ENCODE results near the gene TMEM176A. TPM values are rescaled to one million over a fixed set of nuclear protein-coding genes. Genes with fewer than 3 reads are reported as not detected.

Gene TMEM176A
- total RNA-seq, 6 experiments from 2014 or later = not detected

DNA sequence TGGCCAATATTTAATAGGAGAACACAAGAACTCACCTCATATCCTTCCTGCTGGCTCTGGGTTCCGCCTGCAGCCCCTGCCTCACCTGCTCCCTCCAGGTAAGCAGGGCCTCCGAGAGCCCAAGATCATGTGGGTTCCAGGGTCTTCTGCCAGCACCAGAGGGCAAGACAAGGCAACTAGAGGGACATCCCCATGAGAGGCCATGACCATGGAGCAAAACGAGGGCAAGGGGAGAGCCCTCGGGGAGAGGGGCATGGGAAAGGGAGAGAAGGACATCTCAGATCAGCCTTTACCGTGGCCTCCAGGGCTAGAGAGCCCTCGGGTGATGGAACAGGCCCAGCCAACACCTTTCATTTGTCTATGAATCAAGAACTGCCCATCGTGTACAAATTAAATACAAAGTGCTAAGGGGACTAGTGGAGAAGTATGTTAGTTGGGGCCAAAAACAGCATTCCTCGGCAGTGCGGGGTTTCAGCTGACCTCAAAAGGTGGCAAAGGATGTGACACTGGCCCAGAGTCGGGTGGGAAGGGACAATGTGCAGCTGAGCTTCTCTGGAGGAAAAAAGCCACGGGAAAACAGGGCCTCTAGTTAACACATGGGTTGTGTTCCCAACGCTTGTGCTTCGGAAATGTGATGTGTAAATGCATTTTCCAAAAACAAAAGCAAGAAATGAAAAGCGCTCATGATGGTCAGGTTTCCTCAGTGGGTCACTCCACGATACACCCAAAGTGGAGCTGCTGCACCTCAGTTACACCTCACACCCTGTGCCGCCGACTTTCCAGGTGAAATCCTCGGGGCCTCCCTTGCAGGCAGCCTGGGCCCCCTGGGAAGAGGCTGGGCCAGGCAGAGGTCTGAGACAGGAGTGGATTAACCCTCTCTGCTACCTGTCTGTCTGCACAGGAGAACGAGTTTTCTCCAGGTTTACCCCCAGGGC, 53.8 kb downstream of the TMEM176A start:
- H3K4me3 Mint-ChIP-seq = no peak overlapping the region
- H3K27me3 Mint-ChIP-seq (ENCODE audit: insufficient read depth) = peaks cover 10% of the 10 kb centered on the region
- no peak overlapping the region for H3K27ac Mint-ChIP-seq
- no peaks in the 10 kb centered on the region for H3K4me1 Mint-ChIP-seq (ENCODE audit: low read depth)
- DNase-seq = no peak
- no peaks in the 10 kb centered on the region for H3K36me3 Mint-ChIP-seq (ENCODE audit: low read depth)
- TF ChIP-seq, protein P1, sequence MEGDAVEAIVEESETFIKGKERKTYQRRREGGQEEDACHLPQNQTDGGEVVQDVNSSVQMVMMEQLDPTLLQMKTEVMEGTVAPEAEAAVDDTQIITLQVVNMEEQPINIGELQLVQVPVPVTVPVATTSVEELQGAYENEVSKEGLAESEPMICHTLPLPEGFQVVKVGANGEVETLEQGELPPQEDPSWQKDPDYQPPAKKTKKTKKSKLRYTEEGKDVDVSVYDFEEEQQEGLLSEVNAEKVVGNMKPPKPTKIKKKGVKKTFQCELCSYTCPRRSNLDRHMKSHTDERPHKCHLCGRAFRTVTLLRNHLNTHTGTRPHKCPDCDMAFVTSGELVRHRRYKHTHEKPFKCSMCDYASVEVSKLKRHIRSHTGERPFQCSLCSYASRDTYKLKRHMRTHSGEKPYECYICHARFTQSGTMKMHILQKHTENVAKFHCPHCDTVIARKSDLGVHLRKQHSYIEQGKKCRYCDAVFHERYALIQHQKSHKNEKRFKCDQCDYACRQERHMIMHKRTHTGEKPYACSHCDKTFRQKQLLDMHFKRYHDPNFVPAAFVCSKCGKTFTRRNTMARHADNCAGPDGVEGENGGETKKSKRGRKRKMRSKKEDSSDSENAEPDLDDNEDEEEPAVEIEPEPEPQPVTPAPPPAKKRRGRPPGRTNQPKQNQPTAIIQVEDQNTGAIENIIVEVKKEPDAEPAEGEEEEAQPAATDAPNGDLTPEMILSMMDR (IDR thresholded peaks at IDR 0.05) = no peak
- H3K9me3 Mint-ChIP-seq = no peaks in the 10 kb centered on the region

Other genes starting within 250 kb of the TMEM176A start
- gene GIMAP4, start 233.4 kb upstream of the TMEM176A start, total RNA-seq (2021; fragmentation: NEBNext Ultra II Directional; extraction: Animal tissue kit (Norgen Biotek cat#: 25700)) = not detected
- not detected for gene GIMAP6, start 168.4 kb upstream of the TMEM176A start, total RNA-seq (2021; fragmentation: NEBNext Ultra II Directional; extraction: Animal tissue kit (Norgen Biotek cat#: 25700))
- gene GIMAP2, start 115.1 kb upstream of the TMEM176A start, total RNA-seq (2021; fragmentation: NEBNext Ultra II Directional; extraction: Animal tissue kit (Norgen Biotek cat#: 25700)) = not detected
- gene GIMAP1, start 84.2 kb upstream of the TMEM176A start, total RNA-seq (2021; fragmentation: NEBNext Ultra II Directional; extraction: Animal tissue kit (Norgen Biotek cat#: 25700)) = not detected
- gene GIMAP5, start 63.4 kb upstream of the TMEM176A start, total RNA-seq (2021; fragmentation: NEBNext Ultra II Directional; extraction: Animal tissue kit (Norgen Biotek cat#: 25700)) = not detected
- gene TMEM176B, start 405 bp upstream of the TMEM176A start, total RNA-seq (2021; fragmentation: NEBNext Ultra II Directional; extraction: Animal tissue kit (Norgen Biotek cat#: 25700)) = not detected
- not detected for gene AOC1, start 51.7 kb downstream of the TMEM176A start, total RNA-seq (2021; fragmentation: NEBNext Ultra II Directional; extraction: Animal tissue kit (Norgen Biotek cat#: 25700))
- gene KCNH2, start 177.6 kb downstream of the TMEM176A start, total RNA-seq (2021; fragmentation: NEBNext Ultra II Directional; extraction: Animal tissue kit (Norgen Biotek cat#: 25700)) = not detected
- 1 to 10 TPM in 4 of 6 experiments, under 1 TPM in 2; 0.55 to 3.0 (median 2.0) TPM for gene NOS3, start 190.2 kb downstream of the TMEM176A start, total RNA-seq (2021; fragmentation: NEBNext Ultra II Directional; extraction: Animal tissue kit (Norgen Biotek cat#: 25700))
- gene ATG9B, start 223.7 kb downstream of the TMEM176A start, total RNA-seq (2021; fragmentation: NEBNext Ultra II Directional; extraction: Animal tissue kit (Norgen Biotek cat#: 25700)) = under 1 TPM; 0.11 to 0.94 (median 0.18) TPM
- 10 to 100 TPM; 31.9 to 36.3 (median 33.2) TPM for gene ABCB8, start 227.7 kb downstream of the TMEM176A start, total RNA-seq (2021; fragmentation: NEBNext Ultra II Directional; extraction: Animal tissue kit (Norgen Biotek cat#: 25700))
- under 1 TPM; 0.09 to 0.76 (median 0.31) TPM for gene ASIC3, start 247.8 kb downstream of the TMEM176A start, total RNA-seq (2021; fragmentation: NEBNext Ultra II Directional; extraction: Animal tissue kit (Norgen Biotek cat#: 25700))